GM12878 (cell line): ENCODE results near the gene MTIF2. TPM values are rescaled to one million over a fixed set of nuclear protein-coding genes. Genes with fewer than 3 reads are reported as not detected.
A peak's percentile ranks its signal among the peaks of the same experiment; 100 is the strongest.

Experiments
- ATF3 ChIP-seq: IDR thresholded peaks from 2 replicates; pipeline ENCODE4 v1.6.1; 2011; ENCODE audit warnings: low read depth, mild to moderate bottlenecking, low read length, moderate library complexity, borderline replicate concordance; ENCODE audit errors: extremely low read depth
- CBX3 ChIP-seq: fragments of 200-600 bp; sonication (generic); IDR thresholded peaks from 2 replicates; pipeline ENCODE4 v1.6.1; 2016; ENCODE audit warnings: low read depth, borderline replicate concordance
- CEBPZ ChIP-seq: fragments of 150-350 bp; IDR thresholded peaks from 2 replicates; pipeline ENCODE4 v1.6.1; 2016; ENCODE audit warnings: low read depth, low read length
- CHD4 ChIP-seq: fragments of 200-600 bp; sonication (generic); IDR thresholded peaks from 2 replicates; pipeline ENCODE4 v1.6.1; 2016; ENCODE audit warnings: mild to moderate bottlenecking
- ETV6 ChIP-seq, 2 experiments: fragments of 450-650 bp in 1 of 2; IDR thresholded peaks in 1 of 2; conservative IDR thresholded peaks in 1 of 2; 2 replicates each; pipeline ENCODE4 v1.6.1; 2014; ENCODE audit warnings: antibody characterized with exemption in 1 of 2, borderline replicate concordance in 1 of 2, low read depth in 1 of 2, mild to moderate bottlenecking in 1 of 2, moderate library complexity in 1 of 2
- GABPA ChIP-seq: IDR thresholded peaks from 2 replicates; pipeline ENCODE4 v1.6.1; 2014; ENCODE audit warnings: antibody characterized with exemption, low read depth, mild to moderate bottlenecking, inconsistent platforms
- HDAC6 ChIP-seq: fragments of 200-600 bp; sonication (generic); IDR thresholded peaks from one replicate; pipeline ENCODE4 v1.8.0; 2017; ENCODE audit warnings: antibody characterized with exemption; ENCODE audit not compliant: unreplicated experiment
- IKZF2 ChIP-seq, 2 experiments: fragments of 450-650 bp; IDR thresholded peaks; 2 replicates each; pipeline ENCODE4 v1.6.1; 2017; ENCODE audit warnings: mild to moderate bottlenecking in 2 of 2, moderate library complexity in 2 of 2
- MYC ChIP-seq: IDR thresholded peaks from 2 replicates; pipeline ENCODE4 v1.6.1; 2011; ENCODE audit warnings: mild to moderate bottlenecking, low read length, moderate library complexity, inconsistent platforms; ENCODE audit not compliant: insufficient read depth, insufficient replicate concordance, insufficient read length, severe bottlenecking
- NR2C2 ChIP-seq: IDR thresholded peaks from 2 replicates; pipeline ENCODE4 v1.6.1; 2011; ENCODE audit warnings: borderline replicate concordance, low read depth; ENCODE audit not compliant: control insufficient read depth, insufficient read length
- POLR2AphosphoS5 ChIP-seq: IDR thresholded peaks from 2 replicates; pipeline ENCODE4 v1.6.1; 2011; ENCODE audit warnings: mild to moderate bottlenecking, low read length, inconsistent platforms
- RAD21 ChIP-seq: IDR thresholded peaks from 2 replicates; pipeline ENCODE4 v1.6.1; 2011; ENCODE audit warnings: mild to moderate bottlenecking, low read depth, low read length, moderate library complexity; ENCODE audit not compliant: insufficient read depth
- RAD51 ChIP-seq: fragments of 450-650 bp; IDR thresholded peaks from 2 replicates; pipeline ENCODE4 v1.6.1; 2016; ENCODE audit warnings: moderate library complexity, mild to moderate bottlenecking, inconsistent platforms
- RBBP5 ChIP-seq: fragments of 200-600 bp; sonication (generic); conservative IDR thresholded peaks from 2 replicates; pipeline ENCODE4 v1.6.1; 2016
- ZBED1 ChIP-seq: IDR thresholded peaks from 2 replicates; pipeline ENCODE4 v1.6.1; 2016; ENCODE audit warnings: borderline replicate concordance
- ZBTB40 ChIP-seq: fragments of 450-650 bp; IDR thresholded peaks from 2 replicates; pipeline ENCODE4 v1.6.1; 2016; ENCODE audit warnings: mild to moderate bottlenecking, moderate library complexity, borderline replicate concordance
- ZNF687 ChIP-seq: fragments of 450-650 bp; IDR thresholded peaks from 2 replicates; pipeline ENCODE4 v1.6.1; 2017; ENCODE audit warnings: mild to moderate bottlenecking, moderate library complexity
- polyA plus RNA-seq, 11 experiments: library from polyadenylated mRNA; depleted of rRNA in 4 of 11; unstranded in 6 of 11; stranded (reverse) in 5 of 11; fragments of >200 nt; fragmentation: Nextera tagmentation in 4 of 11; fragmentation: Illumina TruSeq in 1 of 11; extraction: Ambion mirVana in 4 of 11; extraction: Trizol in 1 of 11; gene quantifications; 1 replicate in 1 of 11; 2 replicates in 10 of 11; pipeline versions ENCODE4 v1.2.1 to v1.2.3, GENCODE V29; 2011 to 2016; ENCODE audit warnings: inconsistent platforms in 2 of 11, missing spikeins in 2 of 11, low read depth in 1 of 11
- total RNA-seq, 4 experiments: library from RNA; depleted of rRNA in 3 of 4; stranded (reverse); fragments of >200 nt in 3 of 4; fragmentation: Illumina TruSeq in 1 of 4; extraction: Trizol in 1 of 4; gene quantifications; 2 replicates each; pipeline versions ENCODE4 v1.2.1 to v1.2.3, GENCODE V29; 2013 to 2021

Gene MTIF2
- total and polyA plus RNA-seq, 10 of the 15 experiments (the other 5 are each of a cell fraction or from before 2014, with no cell fraction given) = 26.4 to 63.7 (median 40.0) TPM

GRCh38 chr2:55232084-55232862 is 36.8 kb downstream of the MTIF2 start, which contains the start of the genes CLHC1 and RPS27A (continued):
- peak; percentile 70 for TF ChIP-seq ZNF687
- TF ChIP-seq RAD51 = no peak
- TF ChIP-seq ATF3 = no peak
- no peak for TF ChIP-seq CBX3
- no peak for TF ChIP-seq RBBP5
- TF ChIP-seq ETV6 (conservative IDR thresholded peaks at IDR 0.05 in 1 of 2, IDR thresholded peaks at IDR 0.05 in 1 of 2; ENCODE audit: borderline replicate concordance in 1 of 2, low read depth in 1 of 2) = peak in 1 of 2 experiments; percentile 38; a peak in 2 of 4 replicates
- 0 out of 2 replicates have a peak, but pooled peaks have one; percentile 57 for TF ChIP-seq ZBED1
- TF ChIP-seq POLR2AphosphoS5 = peak; percentile 99
- peak; percentile 80 for TF ChIP-seq ZBTB40
- peak; percentile 59 to 77; a peak in 3 of 4 replicates for TF ChIP-seq IKZF2 (IDR thresholded peaks at IDR 0.05)
- TF ChIP-seq GABPA = peak; percentile 59; the same call in 1 of the 2 replicates
- TF ChIP-seq MYC = peak; percentile 96
- no peak for TF ChIP-seq RAD21
- TF ChIP-seq CEBPZ = no peak
- TF ChIP-seq HDAC6 = peak; percentile 34
- TF ChIP-seq CHD4 = no peak
- TF ChIP-seq NR2C2 = no peak
